ENCODE measurements around the gene MCRIP1. TPM values are rescaled to one million over a fixed set of nuclear protein-coding genes. Genes with fewer than 3 reads are reported as not detected.

MCRIP1 gene
- total and polyA plus RNA-seq, 2 experiments from 2014 or later: 102 to 145 TPM

- Histone ChIP-seq H3K4me1 (ENCODE audit: insufficient read depth) (peaks cover 21% of the 10 kb centered on the region), H3K27me3 (replicated peaks; ENCODE audit: insufficient read depth) (no peaks in the 10 kb centered on the region), H2AFZ (no peak overlapping the region), H3K9me3 (ENCODE audit: low read depth) (no peaks in the 10 kb centered on the region), H4K20me1 (ENCODE audit: insufficient read depth) (no peaks in the 10 kb centered on the region), H3K36me3 (ENCODE audit: low read depth) (no peaks in the 10 kb centered on the region; the same call in 1 of the 2 replicates), H3F3A (ENCODE audit: insufficient read depth) (peaks cover 45% of the 10 kb centered on the region), H3K4me3 (no peak overlapping the region), H3K9ac (peak overlapping the region; percentile 11; the same call in 1 of the 2 replicates), H3K79me2 (ENCODE audit: insufficient read depth) (peaks cover 64% of the 10 kb centered on the region), H3K4me2 (ENCODE audit: unreplicated experiment) (no peak overlapping the region), H3K27ac (peak overlapping the region; percentile 96), H3K9me2 (ENCODE audit: insufficient read depth) (no peaks in the 10 kb centered on the region)
- in situ Hi-C loops (cut with MboI): no loop called here
- TF ChIP-seq EZH2 (IDR thresholded peaks at IDR 0.05; ENCODE audit: insufficient read depth, poor library complexity, severe bottlenecking) (no peak), EZH2phosphoT487 (IDR thresholded peaks at IDR 0.05; ENCODE audit: insufficient read depth, low read depth) (no peak)
- 84% methylated on average over 9 of the region's 9 CpGs for WGBS, 2 experiments (ENCODE audit: low coverage in 1 of 2, low lambda C conversion rate in 2 of 2, missing lambda C conversion rate in 2 of 2)
- peak; percentile 39 for DNase-seq
Measured at GRCh38 chr17:81863833-81864768, 31.0 kb upstream of the MCRIP1 start.

GRCh38 chr17:81863123-81863675, 30.1 kb upstream of the MCRIP1 start:
- in situ Hi-C loops (cut with MboI): no loop called here
- no peaks in the 10 kb centered on the region; the same call in 1 of the 2 replicates for H3K36me3 ChIP-seq (ENCODE audit: low read depth)
- WGBS, 2 experiments (ENCODE audit: low coverage in 1 of 2, low lambda C conversion rate in 2 of 2, missing lambda C conversion rate in 2 of 2): 73 to 76% methylated on average over 6 of the region's 6 CpGs
- H3F3A ChIP-seq (ENCODE audit: insufficient read depth): peaks cover 45% of the 10 kb centered on the region
- H3K4me2 ChIP-seq (ENCODE audit: unreplicated experiment): peak overlapping the region; percentile 94
- peak overlapping the region; percentile 96 for H3K27ac ChIP-seq
- no peaks in the 10 kb centered on the region for H4K20me1 ChIP-seq (ENCODE audit: insufficient read depth)
- H3K4me1 ChIP-seq (ENCODE audit: insufficient read depth): peaks cover 22% of the 10 kb centered on the region
- TF ChIP-seq EZH2phosphoT487 (IDR thresholded peaks at IDR 0.05; ENCODE audit: insufficient read depth, low read depth) (no peak), EZH2 (IDR thresholded peaks at IDR 0.05; ENCODE audit: insufficient read depth, poor library complexity, severe bottlenecking) (no peak)
- no peaks in the 10 kb centered on the region for H3K9me3 ChIP-seq (ENCODE audit: low read depth)
- H3K79me2 ChIP-seq (ENCODE audit: insufficient read depth): peaks cover 70% of the 10 kb centered on the region
- no peaks in the 10 kb centered on the region for H3K27me3 ChIP-seq (replicated peaks; ENCODE audit: insufficient read depth)
- no peaks in the 10 kb centered on the region for H3K9me2 ChIP-seq (ENCODE audit: insufficient read depth)
- peak overlapping the region; percentile 37; the same call in 1 of the 2 replicates for H3K9ac ChIP-seq
- no peak overlapping the region for H2AFZ ChIP-seq
- DNase-seq: peak; percentile 50
- peak overlapping the region; percentile 7; the same call in 1 of the 2 replicates for H3K4me3 ChIP-seq

GRCh38 chr17:81860756-81861568, 27.9 kb upstream of the MCRIP1 start:
- H3K27ac ChIP-seq: peak overlapping the region; percentile 96
- no peaks in the 10 kb centered on the region for H4K20me1 ChIP-seq (ENCODE audit: insufficient read depth)
- peak overlapping the region; percentile 97 for H3K9ac ChIP-seq
- in situ Hi-C loops (cut with MboI): no loop called here
- peak; percentile 100 for DNase-seq
- no peaks in the 10 kb centered on the region for H3K9me2 ChIP-seq (ENCODE audit: insufficient read depth)
- no peak overlapping the region for H2AFZ ChIP-seq
- H3K27me3 ChIP-seq (replicated peaks; ENCODE audit: insufficient read depth): no peaks in the 10 kb centered on the region
- H3K36me3 ChIP-seq (ENCODE audit: low read depth): peaks cover 11% of the 10 kb centered on the region; the same call in 1 of the 2 replicates
- TF ChIP-seq EZH2phosphoT487 (IDR thresholded peaks at IDR 0.05; ENCODE audit: insufficient read depth, low read depth) (no peak), EZH2 (IDR thresholded peaks at IDR 0.05; ENCODE audit: insufficient read depth, poor library complexity, severe bottlenecking) (no peak)
- peaks cover 35% of the 10 kb centered on the region for H3F3A ChIP-seq (ENCODE audit: insufficient read depth)
- 1 to 3% methylated on average over 66 to 71 of the region's 74 CpGs for WGBS, 2 experiments (ENCODE audit: low coverage in 1 of 2, low lambda C conversion rate in 2 of 2, missing lambda C conversion rate in 2 of 2)
- peaks cover 36% of the 10 kb centered on the region for H3K4me1 ChIP-seq (ENCODE audit: insufficient read depth)
- H3K9me3 ChIP-seq (ENCODE audit: low read depth): no peaks in the 10 kb centered on the region
- peaks cover 89% of the 10 kb centered on the region for H3K79me2 ChIP-seq (ENCODE audit: insufficient read depth)
- H3K4me2 ChIP-seq (ENCODE audit: unreplicated experiment): peak overlapping the region; percentile 94
- peak overlapping the region; percentile 85 for H3K4me3 ChIP-seq
